ENCODE data around the gene TECPR2. TPM values are rescaled to one million over a fixed set of nuclear protein-coding genes. Genes with fewer than 3 reads are reported as not detected.

The TECPR2 gene
- total and polyA plus RNA-seq, 2 of the 13 experiments (the other 11 are each of a cell fraction or from before 2014, with no cell fraction given) = 3.5 to 5.7 TPM

- TF ChIP-seq RNF219 (CRISPR knock-in tag; IDR thresholded peaks at IDR 0.05) (no peak), ARID5B (CRISPR knock-in tag; IDR thresholded peaks at IDR 0.05) (peak; percentile 44; the same call in 1 of the 2 replicates), BRD4 (CRISPR knock-in tag; IDR thresholded peaks at IDR 0.05) (peak; percentile 61), U2AF1 (optimal IDR thresholded peaks at IDR 0.05; ENCODE audit: low read depth, low read length) (peak; percentile 45), RBM39 (IDR thresholded peaks at IDR 0.05; ENCODE audit: low read depth, low read length, poor library complexity, severe bottlenecking) (peak; percentile 59), ZMYM2 (CRISPR knock-in tag; IDR thresholded peaks at IDR 0.05) (no peak), BCL3 (CRISPR knock-in tag; IDR thresholded peaks at IDR 0.05) (no peak), ZNF678 (CRISPR knock-in tag; IDR thresholded peaks at IDR 0.05) (no peak), CEBPB (IDR thresholded peaks at IDR 0.05; ENCODE audit: borderline replicate concordance, low read depth, low read length) (no peak), MBNL3 (CRISPR knock-in tag; conservative IDR thresholded peaks at IDR 0.05) (no peak), TP53 (CRISPR knock-in tag; conservative IDR thresholded peaks at IDR 0.05) (no peak), GRHL1 (CRISPR knock-in tag; conservative IDR thresholded peaks at IDR 0.05) (no peak), NKX3-1 (CRISPR knock-in tag; IDR thresholded peaks at IDR 0.05) (0 out of 2 replicates have a peak, but pooled peaks have one; percentile 22), MTERF4 (CRISPR knock-in tag; IDR thresholded peaks at IDR 0.05) (no peak), IRF1 (CRISPR knock-in tag; IDR thresholded peaks at IDR 0.05; ENCODE audit: low read depth) (no peak), ZNF180 (CRISPR knock-in tag; IDR thresholded peaks at IDR 0.05; ENCODE audit: borderline replicate concordance, low read depth) (0 out of 2 replicates have a peak, but pooled peaks have one; percentile 55)
Observed at GRCh38 chr14:102538602-102539543, 176.1 kb downstream of the TECPR2 start (continued).
